Neural cell (in vitro differentiated cells): ENCODE measurements around the gene SERTAD3. TPM values are rescaled to one million over a fixed set of nuclear protein-coding genes. Genes with fewer than 3 reads are reported as not detected.

Source experiments
- H2AFZ ChIP-seq: fragments of 200-600, 300-800 bp; sonication (generic), shearing (Covaris generic); 2 replicates; pipeline ENCODE4 v1.6.0; 2014; ENCODE audit warnings: low read depth, mild to moderate bottlenecking, antibody characterized with exemption, low read length, moderate library complexity
- H3F3A ChIP-seq: fragments of 200-600 bp; shearing (Covaris generic); 2 replicates; pipeline ENCODE4 v1.6.1; 2016; ENCODE audit warnings: mild to moderate bottlenecking, moderate library complexity, mixed read lengths, antibody characterized with exemption, low read length; ENCODE audit not compliant: insufficient read depth, poor library complexity, severe bottlenecking
- H3K27ac ChIP-seq: fragments of 200-600, 300-800 bp; sonication (generic), shearing (Covaris generic); 2 replicates; pipeline ENCODE4 v1.5.1; 2014; ENCODE audit warnings: mild to moderate bottlenecking, low read length, moderate library complexity
- H3K27me3 ChIP-seq: fragments of 300-800, 200-600 bp; sonication (generic), shearing (Covaris generic); 2 replicates; pipeline ENCODE4 v1.6.0; 2014; ENCODE audit warnings: mild to moderate bottlenecking, low read depth, low read length, moderate library complexity; ENCODE audit not compliant: insufficient read depth
- H3K36me3 ChIP-seq: fragments of 300-800, 200-600 bp; sonication (generic), shearing (Covaris generic); 2 replicates; pipeline ENCODE4 v1.5.1; 2014; ENCODE audit warnings: mild to moderate bottlenecking, antibody characterized with exemption, low read length, moderate library complexity; ENCODE audit not compliant: insufficient read depth
- H3K4me2 ChIP-seq: fragments of 300-800, 200-600 bp; sonication (generic), shearing (Covaris generic); 2 replicates; pipeline ENCODE4 v1.6.0; 2014; ENCODE audit warnings: mild to moderate bottlenecking, low read length
- H3K4me3 ChIP-seq: fragments of 300-800, 200-600 bp; sonication (generic), shearing (Covaris generic); 2 replicates; pipeline ENCODE4 v1.5.1; 2014; ENCODE audit warnings: mild to moderate bottlenecking, low read length, moderate library complexity
- H3K79me2 ChIP-seq: fragments of 200-600 bp; shearing (Covaris generic); replicated peaks from 2 replicates; pipeline ENCODE4 v1.6.0; 2014; ENCODE audit warnings: mild to moderate bottlenecking, low read length, moderate library complexity; ENCODE audit not compliant: insufficient read depth
- H3K9ac ChIP-seq: fragments of 300-800, 200-600 bp; sonication (generic), shearing (Covaris generic); 2 replicates; pipeline ENCODE4 v1.6.1; 2016; ENCODE audit warnings: mild to moderate bottlenecking, low read length, mixed read lengths
- H3K9me2 ChIP-seq: fragments of 200-600 bp; shearing (Covaris generic); 2 replicates; pipeline ENCODE4 v1.6.1; 2016; ENCODE audit warnings: mild to moderate bottlenecking, low read length, mixed read lengths; ENCODE audit not compliant: insufficient read depth
- H3K9me3 ChIP-seq: fragments of 200-600, 300-800 bp; sonication (generic), shearing (Covaris generic); 2 replicates; pipeline ENCODE4 v1.6.1; 2016; ENCODE audit warnings: mild to moderate bottlenecking, mixed run types, low read length, moderate library complexity, mixed read lengths
- H4K20me1 ChIP-seq: fragments of 200-600 bp; shearing (Covaris generic); 2 replicates; pipeline ENCODE4 v1.6.1; 2016; ENCODE audit warnings: mild to moderate bottlenecking, mixed run types; ENCODE audit not compliant: insufficient read depth
- EP300 ChIP-seq: fragments of 450-650 bp; conservative IDR thresholded peaks from 2 replicates; pipeline ENCODE4 v1.6.1; 2014; ENCODE audit warnings: antibody characterized with exemption, mild to moderate bottlenecking, moderate library complexity; ENCODE audit not compliant: poor library complexity, severe bottlenecking
- EZH2 ChIP-seq: fragments of 200-600, 300-800 bp; shearing (Covaris generic), sonication (generic); IDR thresholded peaks from 2 replicates; pipeline ENCODE4 v1.6.1; 2014; ENCODE audit warnings: antibody characterized with exemption, low read length, borderline replicate concordance, mild to moderate bottlenecking; ENCODE audit not compliant: insufficient read depth, poor library complexity, severe bottlenecking
- MXI1 ChIP-seq: fragments of 450-650 bp; conservative IDR thresholded peaks from 2 replicates; pipeline ENCODE4 v1.6.1; 2014; ENCODE audit warnings: antibody characterized with exemption, mild to moderate bottlenecking; ENCODE audit not compliant: poor library complexity, severe bottlenecking
- POLR2AphosphoS5 ChIP-seq: IDR thresholded peaks from 2 replicates; pipeline ENCODE4 v1.6.1; 2012
- RAD21 ChIP-seq: fragments of 450-650 bp; conservative IDR thresholded peaks from 2 replicates; pipeline ENCODE4 v1.6.1; 2014; ENCODE audit warnings: antibody characterized with exemption, mild to moderate bottlenecking, moderate library complexity
- SMC3 ChIP-seq: fragments of 450-650 bp; conservative IDR thresholded peaks from 2 replicates; pipeline ENCODE4 v1.6.1; 2014; ENCODE audit warnings: antibody characterized with exemption, mild to moderate bottlenecking, moderate library complexity; ENCODE audit not compliant: poor library complexity
- TAF1 ChIP-seq: IDR thresholded peaks from 2 replicates; pipeline ENCODE4 v1.6.1; 2012; ENCODE audit warnings: low read depth
- polyA plus RNA-seq: library from polyadenylated mRNA; depleted of rRNA; stranded (reverse); fragments of >200 nt; gene quantifications from 2 replicates; pipeline ENCODE4 v1.2.3, GENCODE V29; 2014
- TF ChIP-seq, protein P1 (sequence below): IDR thresholded peaks from 2 replicates; pipeline ENCODE4 v1.6.1; 2012; ENCODE audit warnings: borderline replicate concordance
- TF ChIP-seq, protein P2 (sequence below): fragments of 450-650 bp; IDR thresholded peaks from 2 replicates; pipeline ENCODE4 v1.5.1; 2014; ENCODE audit warnings: antibody characterized with exemption, mild to moderate bottlenecking, moderate library complexity; ENCODE audit not compliant: poor library complexity, severe bottlenecking

SERTAD3 gene
- polyA plus RNA-seq, 1 donor from 2014 or later, result 7.6 TPM

DNA sequence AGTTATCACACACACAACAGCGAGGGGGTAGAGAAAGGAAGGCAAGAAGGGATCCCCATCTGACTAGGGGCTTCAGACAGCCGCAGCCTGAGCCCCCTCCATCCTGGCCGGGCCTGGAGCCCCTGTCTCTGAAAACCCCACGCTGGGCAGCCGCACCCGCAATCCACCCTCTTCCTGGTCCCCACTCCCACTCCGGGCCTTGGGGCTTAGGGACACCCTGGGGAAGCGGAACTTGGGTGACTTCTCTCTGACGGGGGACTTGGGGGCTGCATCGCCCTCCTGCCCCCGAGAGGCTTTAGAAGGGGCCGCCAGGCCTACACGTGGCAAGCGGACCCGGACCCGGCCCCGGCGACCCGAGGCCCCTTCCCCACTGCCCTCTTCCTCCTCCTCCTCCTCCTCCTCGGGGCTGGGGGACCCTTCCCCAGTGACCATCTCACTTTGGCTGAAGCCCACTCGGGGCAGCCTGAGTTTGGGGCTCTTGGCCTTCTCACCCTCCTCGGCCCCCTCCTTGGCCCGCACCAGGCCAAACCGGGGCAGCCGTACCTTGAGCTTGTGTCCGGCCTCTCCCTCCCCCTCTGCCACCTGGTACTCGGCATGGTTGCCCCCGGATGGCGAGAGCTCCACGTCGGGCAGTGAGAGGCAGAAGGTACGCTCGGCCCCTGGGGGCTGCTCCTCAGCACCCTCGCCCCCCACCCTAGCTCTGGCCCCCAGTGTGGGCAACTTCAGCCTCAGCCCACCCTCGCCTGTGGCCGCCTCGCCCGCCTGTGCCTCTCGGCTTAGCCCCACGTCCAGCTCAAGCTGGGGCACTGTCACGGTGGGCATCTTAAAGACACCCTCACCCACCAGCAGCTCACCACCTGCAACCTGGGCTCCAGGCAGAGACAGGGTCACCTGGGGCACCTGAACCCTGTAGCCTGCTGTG is 50.0 kb downstream of the SERTAD3 start:
- Histone ChIP-seq H4K20me1 (no peaks in the 10 kb centered on the region), H2AFZ (no peak overlapping the region), H3K9me3 (no peaks in the 10 kb centered on the region), H3F3A (no peaks in the 10 kb centered on the region), H3K79me2 (no peaks in the 10 kb centered on the region), H3K27ac (no peak overlapping the region), H3K36me3 (no peaks in the 10 kb centered on the region), H3K4me3 (no peak overlapping the region), H3K4me2 (no peak overlapping the region), H3K27me3 (no peaks in the 10 kb centered on the region), H3K9me2 (no peaks in the 10 kb centered on the region), H3K9ac (no peak overlapping the region)
- no peak for TF ChIP-seq EZH2
- TF ChIP-seq, protein P1, sequence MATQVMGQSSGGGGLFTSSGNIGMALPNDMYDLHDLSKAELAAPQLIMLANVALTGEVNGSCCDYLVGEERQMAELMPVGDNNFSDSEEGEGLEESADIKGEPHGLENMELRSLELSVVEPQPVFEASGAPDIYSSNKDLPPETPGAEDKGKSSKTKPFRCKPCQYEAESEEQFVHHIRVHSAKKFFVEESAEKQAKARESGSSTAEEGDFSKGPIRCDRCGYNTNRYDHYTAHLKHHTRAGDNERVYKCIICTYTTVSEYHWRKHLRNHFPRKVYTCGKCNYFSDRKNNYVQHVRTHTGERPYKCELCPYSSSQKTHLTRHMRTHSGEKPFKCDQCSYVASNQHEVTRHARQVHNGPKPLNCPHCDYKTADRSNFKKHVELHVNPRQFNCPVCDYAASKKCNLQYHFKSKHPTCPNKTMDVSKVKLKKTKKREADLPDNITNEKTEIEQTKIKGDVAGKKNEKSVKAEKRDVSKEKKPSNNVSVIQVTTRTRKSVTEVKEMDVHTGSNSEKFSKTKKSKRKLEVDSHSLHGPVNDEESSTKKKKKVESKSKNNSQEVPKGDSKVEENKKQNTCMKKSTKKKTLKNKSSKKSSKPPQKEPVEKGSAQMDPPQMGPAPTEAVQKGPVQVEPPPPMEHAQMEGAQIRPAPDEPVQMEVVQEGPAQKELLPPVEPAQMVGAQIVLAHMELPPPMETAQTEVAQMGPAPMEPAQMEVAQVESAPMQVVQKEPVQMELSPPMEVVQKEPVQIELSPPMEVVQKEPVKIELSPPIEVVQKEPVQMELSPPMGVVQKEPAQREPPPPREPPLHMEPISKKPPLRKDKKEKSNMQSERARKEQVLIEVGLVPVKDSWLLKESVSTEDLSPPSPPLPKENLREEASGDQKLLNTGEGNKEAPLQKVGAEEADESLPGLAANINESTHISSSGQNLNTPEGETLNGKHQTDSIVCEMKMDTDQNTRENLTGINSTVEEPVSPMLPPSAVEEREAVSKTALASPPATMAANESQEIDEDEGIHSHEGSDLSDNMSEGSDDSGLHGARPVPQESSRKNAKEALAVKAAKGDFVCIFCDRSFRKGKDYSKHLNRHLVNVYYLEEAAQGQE, result no peak
- TF ChIP-seq MXI1, result no peak
- TF ChIP-seq POLR2AphosphoS5, result no peak
- no peak for TF ChIP-seq EP300
- TF ChIP-seq RAD21, result no peak
- no peak for TF ChIP-seq SMC3
- TF ChIP-seq, protein P2, sequence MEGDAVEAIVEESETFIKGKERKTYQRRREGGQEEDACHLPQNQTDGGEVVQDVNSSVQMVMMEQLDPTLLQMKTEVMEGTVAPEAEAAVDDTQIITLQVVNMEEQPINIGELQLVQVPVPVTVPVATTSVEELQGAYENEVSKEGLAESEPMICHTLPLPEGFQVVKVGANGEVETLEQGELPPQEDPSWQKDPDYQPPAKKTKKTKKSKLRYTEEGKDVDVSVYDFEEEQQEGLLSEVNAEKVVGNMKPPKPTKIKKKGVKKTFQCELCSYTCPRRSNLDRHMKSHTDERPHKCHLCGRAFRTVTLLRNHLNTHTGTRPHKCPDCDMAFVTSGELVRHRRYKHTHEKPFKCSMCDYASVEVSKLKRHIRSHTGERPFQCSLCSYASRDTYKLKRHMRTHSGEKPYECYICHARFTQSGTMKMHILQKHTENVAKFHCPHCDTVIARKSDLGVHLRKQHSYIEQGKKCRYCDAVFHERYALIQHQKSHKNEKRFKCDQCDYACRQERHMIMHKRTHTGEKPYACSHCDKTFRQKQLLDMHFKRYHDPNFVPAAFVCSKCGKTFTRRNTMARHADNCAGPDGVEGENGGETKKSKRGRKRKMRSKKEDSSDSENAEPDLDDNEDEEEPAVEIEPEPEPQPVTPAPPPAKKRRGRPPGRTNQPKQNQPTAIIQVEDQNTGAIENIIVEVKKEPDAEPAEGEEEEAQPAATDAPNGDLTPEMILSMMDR, result no peak
- no peak for TF ChIP-seq TAF1

DNA sequence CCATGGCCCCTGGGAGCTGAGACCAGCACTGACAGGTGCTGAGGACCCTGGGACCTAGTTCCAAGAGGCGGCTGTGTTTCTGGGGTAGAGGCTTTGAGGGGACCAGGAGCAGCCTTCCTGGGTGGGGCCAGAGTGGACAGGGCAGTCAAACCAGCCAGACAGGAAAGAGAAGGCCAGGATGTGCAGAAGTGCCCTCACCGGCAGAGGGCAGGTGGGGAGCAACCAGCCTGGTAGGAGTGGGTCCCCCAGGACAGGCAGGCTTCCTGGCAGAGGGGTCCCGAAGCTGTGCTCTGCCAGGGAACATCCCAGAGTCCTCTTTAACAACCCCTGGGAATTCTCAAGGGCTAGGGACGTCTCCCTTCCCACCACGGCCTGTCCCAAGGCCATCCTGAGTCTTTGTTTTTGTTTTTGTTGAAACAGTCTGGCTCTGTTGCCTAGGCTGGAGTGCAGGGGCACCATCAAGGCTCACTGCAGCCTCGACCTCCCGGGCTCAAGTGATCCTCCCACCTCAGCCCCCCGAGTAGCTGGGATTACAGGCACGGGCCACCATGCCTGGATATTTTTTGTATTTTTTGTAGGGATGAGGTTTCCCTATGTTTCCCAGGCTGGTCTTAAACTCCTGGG is 51.1 kb downstream of the SERTAD3 start:
- H2AFZ ChIP-seq, result no peak overlapping the region
- H3K4me2 ChIP-seq, result no peak overlapping the region
- H3K27ac ChIP-seq, result no peak overlapping the region
- H3K9me3 ChIP-seq, result no peaks in the 10 kb centered on the region
- H4K20me1 ChIP-seq, result no peaks in the 10 kb centered on the region
- H3K27me3 ChIP-seq, result no peaks in the 10 kb centered on the region
- H3K36me3 ChIP-seq, result no peaks in the 10 kb centered on the region
- H3K9me2 ChIP-seq, result no peaks in the 10 kb centered on the region
- H3K79me2 ChIP-seq, result no peaks in the 10 kb centered on the region
- H3F3A ChIP-seq, result no peaks in the 10 kb centered on the region
- no peak overlapping the region for H3K4me3 ChIP-seq
- TF ChIP-seq EP300 (no peak), EZH2 (no peak), POLR2AphosphoS5 (no peak), TAF1 (no peak), SMC3 (no peak), MXI1 (no peak), RAD21 (no peak)
- TF ChIP-seq, protein P2, result no peak
- TF ChIP-seq, protein P1, result no peak
- no peak overlapping the region for H3K9ac ChIP-seq
